ENCODE results near the gene PID1. TPM values are rescaled to one million over a fixed set of nuclear protein-coding genes. Genes with fewer than 3 reads are reported as not detected.

Gene PID1
- total and polyA plus RNA-seq, 2 donors (not counting 1 experiment from before 2014, with no cell fraction given): 0.10 TPM; not detected in 1

DNA sequence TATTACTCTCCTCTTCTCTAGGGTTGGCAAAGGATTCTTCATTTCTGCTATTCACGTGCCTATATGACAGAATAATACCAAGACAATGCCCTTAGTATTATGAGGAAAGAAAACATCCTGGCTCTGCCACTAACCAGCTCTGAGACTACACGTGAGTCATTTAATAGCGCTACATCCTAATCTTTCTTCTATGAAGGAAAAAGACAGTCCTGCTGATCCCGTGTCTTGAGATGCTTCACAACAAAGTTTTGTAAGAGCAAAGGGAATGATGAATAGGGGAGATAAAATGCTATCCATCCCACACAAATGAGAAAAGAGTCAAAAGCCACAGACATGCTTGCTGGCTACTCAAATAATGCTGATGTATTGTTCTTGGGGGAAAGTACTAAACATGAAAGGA lies 152.8 kb downstream of the PID1 start:
- ATAC-seq (ENCODE audit: low read depth): no peak
- Histone ChIP-seq H3K9ac (ENCODE audit: low read length) (no peak overlapping the region), H2AFZ (ENCODE audit: insufficient read depth, low read depth, low read length, poor library complexity, severe bottlenecking) (no peak overlapping the region), H3K4me2 (replicated peaks; ENCODE audit: low read depth, low read length, poor library complexity, severe bottlenecking) (no peak overlapping the region), H3K27me3 (replicated peaks in 1 of 4; ENCODE audit: control extremely low read depth in 1 of 4, control insufficient read depth in 3 of 4, insufficient read depth in 4 of 4, low read length in 3 of 4) (no peaks in the 10 kb centered on the region), H4K20me1 (ENCODE audit: control insufficient read depth, insufficient read depth, low read length, poor library complexity, severe bottlenecking) (no peaks in the 10 kb centered on the region), H3K36me3 (replicated peaks in 1 of 2; ENCODE audit: control extremely low read depth in 1 of 2, control insufficient read depth in 1 of 2, extremely low read depth in 1 of 2, insufficient read depth in 2 of 2, low read length in 1 of 2) (no peaks in the 10 kb centered on the region), H3K4me3 (ENCODE audit: control extremely low read depth in 1 of 5, extremely low read depth in 1 of 5, insufficient read depth in 1 of 5, low read depth in 2 of 5, low read length in 4 of 5) (no peak overlapping the region), H3K9me3 (ENCODE audit: control extremely low read depth in 1 of 3, control insufficient read depth in 2 of 3, insufficient read depth in 1 of 3, low read length in 2 of 3) (peaks cover 0 to 3% (median 0%) of the 10 kb centered on the region in 3 donors), H3K4me1 (ENCODE audit: control insufficient read depth in 2 of 2, insufficient read depth in 2 of 2, low read length in 2 of 2) (no peaks in the 10 kb centered on the region), H3K27ac (ENCODE audit: low read length in 2 of 2) (no peak overlapping the region), H3K79me2 (ENCODE audit: control insufficient read depth, insufficient read depth, low read length) (no peaks in the 10 kb centered on the region)
- H3K4me1 Mint-ChIP-seq: no peaks in the 10 kb centered on the region
- H3K27me3 Mint-ChIP-seq: no peaks in the 10 kb centered on the region
- WGBS (ENCODE audit: insufficient coverage): no CpG with 5 or more reads among the region's 4 CpGs
- intact Hi-C loops (cut with micrococcal nuclease): no loop called here
- H3K27ac Mint-ChIP-seq: no peak overlapping the region
- peaks cover 2% of the 10 kb centered on the region for H3K9me3 Mint-ChIP-seq (ENCODE audit: insufficient read depth)
- TF ChIP-seq EZH2 (IDR thresholded peaks at IDR 0.05; ENCODE audit: borderline replicate concordance, insufficient read depth, low read depth, low read length, poor library complexity, severe bottlenecking): no peak
- TF ChIP-seq, protein P1, sequence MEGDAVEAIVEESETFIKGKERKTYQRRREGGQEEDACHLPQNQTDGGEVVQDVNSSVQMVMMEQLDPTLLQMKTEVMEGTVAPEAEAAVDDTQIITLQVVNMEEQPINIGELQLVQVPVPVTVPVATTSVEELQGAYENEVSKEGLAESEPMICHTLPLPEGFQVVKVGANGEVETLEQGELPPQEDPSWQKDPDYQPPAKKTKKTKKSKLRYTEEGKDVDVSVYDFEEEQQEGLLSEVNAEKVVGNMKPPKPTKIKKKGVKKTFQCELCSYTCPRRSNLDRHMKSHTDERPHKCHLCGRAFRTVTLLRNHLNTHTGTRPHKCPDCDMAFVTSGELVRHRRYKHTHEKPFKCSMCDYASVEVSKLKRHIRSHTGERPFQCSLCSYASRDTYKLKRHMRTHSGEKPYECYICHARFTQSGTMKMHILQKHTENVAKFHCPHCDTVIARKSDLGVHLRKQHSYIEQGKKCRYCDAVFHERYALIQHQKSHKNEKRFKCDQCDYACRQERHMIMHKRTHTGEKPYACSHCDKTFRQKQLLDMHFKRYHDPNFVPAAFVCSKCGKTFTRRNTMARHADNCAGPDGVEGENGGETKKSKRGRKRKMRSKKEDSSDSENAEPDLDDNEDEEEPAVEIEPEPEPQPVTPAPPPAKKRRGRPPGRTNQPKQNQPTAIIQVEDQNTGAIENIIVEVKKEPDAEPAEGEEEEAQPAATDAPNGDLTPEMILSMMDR (IDR thresholded peaks at IDR 0.05): no peak
- CTCF ChIA-PET: no interaction called here
- POLR2A ChIA-PET: no interaction called here
- DNase-seq: no peak
- no peak overlapping the region for H3K4me3 Mint-ChIP-seq

DNA sequence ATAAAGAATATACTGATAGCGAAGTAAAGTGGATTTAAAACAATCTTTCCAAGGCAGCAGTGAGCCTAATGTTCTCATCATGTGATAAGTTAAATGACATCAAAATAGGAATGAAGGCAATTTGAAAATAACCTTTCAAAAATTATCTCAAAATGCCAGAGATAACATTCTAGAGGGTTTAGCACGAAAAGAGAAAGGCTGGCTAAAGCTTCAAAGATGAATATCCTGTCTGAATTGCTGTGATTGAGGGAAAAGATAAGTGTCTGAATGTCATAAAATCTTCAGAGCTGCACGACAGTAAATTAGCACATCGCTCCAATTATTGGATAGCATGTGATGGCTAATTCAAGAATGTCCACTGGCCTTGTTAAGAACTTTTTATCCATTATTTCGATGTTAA lies 159.3 kb downstream of the PID1 start:
- no peaks in the 10 kb centered on the region for H3K4me1 ChIP-seq (ENCODE audit: control insufficient read depth in 2 of 2, insufficient read depth in 2 of 2, low read length in 2 of 2)
- H3K9ac ChIP-seq (ENCODE audit: low read length): no peak overlapping the region
- no peak overlapping the region for H3K27ac Mint-ChIP-seq
- no peak for ATAC-seq (ENCODE audit: low read depth)
- no peaks in the 10 kb centered on the region for H3K36me3 ChIP-seq (replicated peaks in 1 of 2; ENCODE audit: control extremely low read depth in 1 of 2, control insufficient read depth in 1 of 2, extremely low read depth in 1 of 2, insufficient read depth in 2 of 2, low read length in 1 of 2)
- H2AFZ ChIP-seq (ENCODE audit: insufficient read depth, low read depth, low read length, poor library complexity, severe bottlenecking): no peak overlapping the region
- H3K9me3 ChIP-seq (ENCODE audit: control extremely low read depth in 1 of 3, control insufficient read depth in 2 of 3, insufficient read depth in 1 of 3, low read length in 2 of 3): no peaks in the 10 kb centered on the region
- no peak for TF ChIP-seq EZH2 (IDR thresholded peaks at IDR 0.05; ENCODE audit: borderline replicate concordance, insufficient read depth, low read depth, low read length, poor library complexity, severe bottlenecking)
- TF ChIP-seq, protein P1 (IDR thresholded peaks at IDR 0.05): no peak
- POLR2A ChIA-PET: no interaction called here
- no peaks in the 10 kb centered on the region for H4K20me1 ChIP-seq (ENCODE audit: control insufficient read depth, insufficient read depth, low read length, poor library complexity, severe bottlenecking)
- CTCF ChIA-PET: no interaction called here
- intact Hi-C loops (cut with micrococcal nuclease): no loop called here
- H3K4me3 ChIP-seq (ENCODE audit: control extremely low read depth in 1 of 5, extremely low read depth in 1 of 5, insufficient read depth in 1 of 5, low read depth in 2 of 5, low read length in 4 of 5): no peak overlapping the region
- no peaks in the 10 kb centered on the region for H3K27me3 Mint-ChIP-seq
- no peaks in the 10 kb centered on the region for H3K9me3 Mint-ChIP-seq (ENCODE audit: insufficient read depth)
- no peak overlapping the region for H3K27ac ChIP-seq (ENCODE audit: low read length in 2 of 2)
- no peaks in the 10 kb centered on the region for H3K79me2 ChIP-seq (ENCODE audit: control insufficient read depth, insufficient read depth, low read length)
- DNase-seq: no peak
- H3K27me3 ChIP-seq (replicated peaks in 1 of 4; ENCODE audit: control extremely low read depth in 1 of 4, control insufficient read depth in 3 of 4, insufficient read depth in 4 of 4, low read length in 3 of 4): no peaks in the 10 kb centered on the region
- H3K4me3 Mint-ChIP-seq: no peak overlapping the region
- no peaks in the 10 kb centered on the region for H3K4me1 Mint-ChIP-seq
- no peak overlapping the region for H3K4me2 ChIP-seq (replicated peaks; ENCODE audit: low read depth, low read length, poor library complexity, severe bottlenecking)
- WGBS (ENCODE audit: insufficient coverage): 82% methylated on average over 2 of the region's 5 CpGs
